HepG2 (cell line): Measurements from ENCODE around the gene DMKN. TPM values are rescaled to one million over a fixed set of nuclear protein-coding genes. Genes with fewer than 3 reads are reported as not detected.

Experiments
- ATAC-seq: fragments of 200-7000 bp; cut with Tn5 transposase; 3 replicates; pipeline ENCODE4 v1.9.1; 2020; ENCODE audit warnings: mild to moderate bottlenecking, moderate library complexity
- BruUV-seq: library from RNA; stranded (reverse); fragments of 400-500 nt; replicated peaks from 2 replicates; lab custom pipeline; 2021; lab: Mats Ljungman, UMichigan
- CTCF ChIA-PET: fragments of 300-600 bp; formaldehyde crosslinking; extraction: SDS; loops from one replicate; lab custom pipeline; 2021; ENCODE audit warnings: low total read pairs, inconsistent platforms, low intra/inter-chr PET ratio; lab: Yijun Ruan, JAX
- POLR2A ChIA-PET: fragments of 350-600 bp; sonication (Branson Sonifier 250); formaldehyde crosslinking; loops from one replicate; lab custom pipeline; 2020; ENCODE audit warnings: antibody characterized with exemption, inconsistent platforms; lab: Yijun Ruan, JAX
- DNase-seq: peaks from one replicate; pipeline ENCODE4 v3.0.0-alpha.2; 2015; ENCODE audit warnings: low spot score
- FAIRE-seq: peaks from 3 replicates; lab custom pipeline; 2011; peaks lifted over from hg19 to GRCh38; lab: Jason Lieb, UNC
- H2AFZ ChIP-seq: one replicate; pipeline ENCODE4 v1.6.1; 2011; ENCODE audit warnings: low read length, inconsistent platforms
- H3K27ac ChIP-seq: fragments of 300-600 bp; 3 replicates; pipeline ENCODE4 v1.8.0; 2011; ENCODE audit warnings: mixed run types, mild to moderate bottlenecking, mixed read lengths, low read length, inconsistent platforms; ENCODE audit not compliant: insufficient read depth; ENCODE audit errors: extremely low read length
- H3K27me3 ChIP-seq, 2 experiments: fragments of 200-600 bp in 1 of 2; 2 replicates in 1 of 2; 3 replicates in 1 of 2; pipeline versions ENCODE4 v1.6.0 to v1.8.0; 2011; ENCODE audit warnings: low read length in 2 of 2, mild to moderate bottlenecking in 2 of 2, moderate library complexity in 2 of 2, inconsistent platforms in 1 of 2; ENCODE audit not compliant: insufficient read depth in 2 of 2, control insufficient read depth in 1 of 2
- H3K36me3 ChIP-seq, 2 experiments: fragments of 200-600 bp in 1 of 2; replicated peaks in 1 of 2; 2 replicates in 1 of 2; 3 replicates in 1 of 2; pipeline versions ENCODE4 v1.5.1 to v1.8.0; 2011; ENCODE audit warnings: low read length in 2 of 2, inconsistent platforms in 1 of 2; ENCODE audit not compliant: insufficient read depth in 2 of 2, control insufficient read depth in 1 of 2
- H3K4me1 ChIP-seq: 2 replicates; pipeline ENCODE4 v1.5.1; 2012; ENCODE audit warnings: low read length, inconsistent platforms; ENCODE audit not compliant: insufficient read depth
- H3K4me2 ChIP-seq: 2 replicates; pipeline ENCODE4 v1.6.0; 2011; ENCODE audit warnings: low read depth, low read length, inconsistent platforms
- H3K4me3 ChIP-seq, 3 experiments: fragments of 200-600 bp in 1 of 3; sonication (generic), shearing (Covaris generic) in 1 of 3; replicated peaks in 1 of 3; 2 replicates each; pipeline ENCODE4 v1.5.1; 2011 to 2016; ENCODE audit warnings: low read length in 3 of 3, inconsistent platforms in 2 of 3, low read depth in 2 of 3, mild to moderate bottlenecking in 2 of 3, control low read depth in 1 of 3, mixed read lengths in 1 of 3; ENCODE audit not compliant: insufficient read depth in 1 of 3
- H3K79me2 ChIP-seq: one replicate; pipeline ENCODE4 v1.6.1; 2011; ENCODE audit warnings: low read length, inconsistent platforms; ENCODE audit not compliant: insufficient read depth
- H3K9ac ChIP-seq: 2 replicates; pipeline ENCODE4 v1.6.0; 2011; ENCODE audit warnings: mild to moderate bottlenecking, low read depth, low read length, inconsistent platforms; ENCODE audit not compliant: insufficient read depth
- H3K9me3 ChIP-seq: 2 replicates; pipeline ENCODE4 v1.5.1; 2012; ENCODE audit warnings: mild to moderate bottlenecking, low read length
- H4K20me1 ChIP-seq: 2 replicates; pipeline ENCODE4 v1.6.0; 2011; ENCODE audit warnings: inconsistent platforms, mild to moderate bottlenecking, low read length, moderate library complexity; ENCODE audit not compliant: insufficient read depth
- ATM ChIP-seq: fragments of 450-650 bp; IDR thresholded peaks from 2 replicates; pipeline ENCODE4 v1.7.1; 2017; ENCODE audit warnings: mild to moderate bottlenecking, borderline replicate concordance
- CHD4 ChIP-seq: fragments of 200-600 bp; sonication (generic); IDR thresholded peaks from 2 replicates; pipeline ENCODE4 v1.7.0; 2017; ENCODE audit warnings: mild to moderate bottlenecking, low read length, borderline replicate concordance
- HNRNPUL1 ChIP-seq: fragments of 200-400 bp; formaldehyde crosslinking; IDR thresholded peaks from 2 replicates; pipeline ENCODE4 v1.6.1; 2017; ENCODE audit warnings: low read depth, mild to moderate bottlenecking, low read length, moderate library complexity
- HOXA3 ChIP-seq: sonication (generic); formaldehyde crosslinking; IDR thresholded peaks from 2 replicates; pipeline ENCODE4 v1.5.0; 2020; ENCODE audit warnings: missing genetic modification reagents
- KDM5B ChIP-seq: sonication (generic); formaldehyde crosslinking; IDR thresholded peaks from 2 replicates; pipeline ENCODE4 v1.4.0; 2020; ENCODE audit warnings: missing genetic modification reagents, mild to moderate bottlenecking, borderline replicate concordance
- ONECUT2 ChIP-seq: sonication (generic); formaldehyde crosslinking; IDR thresholded peaks from 2 replicates; pipeline ENCODE4 v1.4.0; 2020; ENCODE audit warnings: missing genetic modification reagents
- RORA ChIP-seq: sonication (generic); formaldehyde crosslinking; IDR thresholded peaks from 2 replicates; pipeline ENCODE4 v1.5.0; 2020; ENCODE audit warnings: mild to moderate bottlenecking, missing genetic modification reagents, moderate library complexity
- SETDB1 ChIP-seq: sonication (generic); formaldehyde crosslinking; IDR thresholded peaks from 2 replicates; pipeline ENCODE4 v1.5.1; 2020; ENCODE audit warnings: missing genetic modification reagents, mild to moderate bottlenecking, borderline replicate concordance
- ZNF550 ChIP-seq: sonication (generic); formaldehyde crosslinking; IDR thresholded peaks from 2 replicates; pipeline ENCODE4 v1.4.0; 2020; ENCODE audit warnings: mild to moderate bottlenecking, missing genetic modification reagents, borderline replicate concordance
- ZNF558 ChIP-seq: sonication (generic); formaldehyde crosslinking; IDR thresholded peaks from 2 replicates; pipeline ENCODE4 v1.9.0; 2022; ENCODE audit warnings: mild to moderate bottlenecking, missing genetic modification reagents, borderline replicate concordance
- ZNF7 ChIP-seq: IDR thresholded peaks from 2 replicates; pipeline ENCODE4 v1.6.1; 2016; ENCODE audit warnings: missing biosample characterization, missing genetic modification reagents
- ZNF75D ChIP-seq: sonication (generic); formaldehyde crosslinking; IDR thresholded peaks from 2 replicates; pipeline ENCODE4 v1.8.1; 2023; ENCODE audit warnings: missing genetic modification reagents, mild to moderate bottlenecking, borderline replicate concordance
- WGBS: methylation state at CpG from one replicate; pipeline ENCODE4 v1.1.6; 2017; ENCODE audit warnings: low lambda C conversion rate; 5-methylcytosine and 5-hydroxymethylcytosine counted together
- in situ Hi-C: cut with HindIII; loops from 2 replicates; pipeline ENCODE4 v1.10.0; 2017; ENCODE audit warnings: low pct_unique_long_range_greater_than_20kb; ENCODE audit not compliant: extremely low pct_ligation_motif_present
- intact Hi-C: fragments of 100-400 bp; cut with micrococcal nuclease; formaldehyde crosslinking; loops from one replicate; pipeline ENCODE4 v1.10.0; 2022; ENCODE audit not compliant: unreplicated experiment
- polyA plus RNA-seq, 8 experiments: library from polyadenylated mRNA; depleted of rRNA in 3 of 8; stranded (reverse) in 7 of 8; unstranded in 1 of 8; fragments of >200 nt; fragmentation: Illumina TruSeq in 4 of 8; extraction: Trizol in 4 of 8; gene quantifications; 2 replicates each; pipeline versions ENCODE4 v1.2.1 to v1.2.3, GENCODE V29; 2011 to 2016; ENCODE audit warnings: low read depth in 4 of 8, missing spikeins in 1 of 8, mixed read lengths in 1 of 8; ENCODE audit not compliant: insufficient read depth in 1 of 8
- total RNA-seq, 5 experiments: library from RNA; depleted of rRNA; stranded (reverse); fragments of >200 nt; fragmentation: Illumina TruSeq; extraction: Trizol; gene quantifications; 2 replicates each; pipeline ENCODE4 v1.2.3, GENCODE V29; 2016; ENCODE audit warnings: low read depth in 1 of 5
- TF ChIP-seq, protein P1 (sequence below): sonication (generic); formaldehyde crosslinking; IDR thresholded peaks from 2 replicates; pipeline ENCODE4 v1.4.0; 2020; ENCODE audit warnings: missing genetic modification reagents, borderline replicate concordance
- TF ChIP-seq, protein P2 (sequence below): sonication (generic); formaldehyde crosslinking; IDR thresholded peaks from 2 replicates; pipeline ENCODE4 v1.5.1; 2020; ENCODE audit warnings: missing genetic modification reagents, mild to moderate bottlenecking, borderline replicate concordance

DMKN gene
- total and polyA plus RNA-seq, 2 of the 13 experiments (the other 11 are each of a cell fraction or from before 2014, with no cell fraction given): 50.8 to 57.1 TPM

DNA sequence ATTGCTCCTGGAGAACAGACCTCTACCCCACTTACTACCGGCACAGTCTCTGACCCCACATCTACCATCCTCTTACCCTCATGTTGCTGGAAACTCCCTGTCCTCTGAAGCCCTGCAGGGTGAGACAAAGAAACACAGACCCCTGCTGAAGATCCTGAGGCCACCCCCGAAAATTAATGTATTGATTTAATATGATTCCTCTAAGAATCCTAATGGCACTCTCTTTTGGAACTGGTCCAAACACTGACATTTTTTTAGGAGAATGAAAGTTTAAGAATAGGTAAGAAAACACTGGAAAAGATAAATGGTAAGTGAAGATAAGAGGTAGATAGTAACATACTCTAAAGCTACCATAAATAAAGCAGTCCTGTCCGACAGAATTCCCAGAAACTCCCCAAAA is 5.3 kb downstream of the DMKN start (continued):
- TF ChIP-seq ZNF550 (CRISPR knock-in tag) (no peak), ZNF558 (CRISPR knock-in tag) (no peak), ZNF75D (CRISPR knock-in tag) (no peak), RORA (no peak), HNRNPUL1 (no peak)
- TF ChIP-seq, all 625 proteins: peak for 0

DNA sequence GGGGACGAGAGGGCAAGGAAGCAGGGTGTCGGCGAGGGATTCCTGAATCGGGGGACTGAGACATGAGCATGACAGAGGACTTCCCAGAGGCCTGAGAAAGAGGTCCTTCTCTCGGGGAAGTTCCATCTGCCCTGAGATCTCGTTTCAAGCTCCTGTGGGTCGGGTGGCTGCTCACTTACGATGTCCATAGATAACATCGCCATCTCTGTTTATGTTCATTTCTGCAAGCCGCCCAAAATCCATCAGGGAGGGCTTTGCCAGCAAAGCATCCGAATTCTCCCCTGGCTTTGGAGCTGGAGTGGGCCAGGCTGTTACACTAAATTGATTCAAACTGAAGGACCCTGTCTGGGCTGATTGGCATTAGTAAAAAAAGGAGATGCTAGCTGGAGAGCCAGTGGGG is 5.9 kb downstream of the DMKN start:
- CTCF ChIA-PET: no interaction called here
- Histone ChIP-seq H3K4me1 (peaks cover 37% of the 10 kb centered on the region), H3K4me3 (no peak overlapping the region), H3K27me3 (peaks cover 1 to 12% of the 10 kb centered on the region in 2 experiments; a peak in 2 of 5 replicates), H2AFZ (no peak overlapping the region), H3K79me2 (no peaks in the 10 kb centered on the region), H3K27ac (no peak overlapping the region), H3K9ac (no peak overlapping the region), H3K36me3 (peaks cover 3 to 5% of the 10 kb centered on the region in 2 experiments; a peak in 3 of 5 replicates), H3K4me2 (no peak overlapping the region), H4K20me1 (no peaks in the 10 kb centered on the region), H3K9me3 (no peaks in the 10 kb centered on the region)
- in situ Hi-C loops: no loop called here
- ATAC-seq (no peak), FAIRE-seq (no peak), DNase-seq (no peak)
- POLR2A ChIA-PET: interaction anchor here (1.1 to 1.6 kb wide), 3 partner anchors 10 to 40 kb away, joined by 3 read pairs; no protein-coding TSS in a partner anchor
- WGBS: 95% methylated on average over 11 of the region's 11 CpGs
- BruUV-seq: no TSS peak
- intact Hi-C loops: no loop called here
- no peak for TF ChIP-seq HOXA3
- TF ChIP-seq ONECUT2 (CRISPR knock-in tag): no peak
- no peak for TF ChIP-seq ATM
- no peak for TF ChIP-seq KDM5B (CRISPR knock-in tag)
- no peak for TF ChIP-seq CHD4
- TF ChIP-seq, protein P1, sequence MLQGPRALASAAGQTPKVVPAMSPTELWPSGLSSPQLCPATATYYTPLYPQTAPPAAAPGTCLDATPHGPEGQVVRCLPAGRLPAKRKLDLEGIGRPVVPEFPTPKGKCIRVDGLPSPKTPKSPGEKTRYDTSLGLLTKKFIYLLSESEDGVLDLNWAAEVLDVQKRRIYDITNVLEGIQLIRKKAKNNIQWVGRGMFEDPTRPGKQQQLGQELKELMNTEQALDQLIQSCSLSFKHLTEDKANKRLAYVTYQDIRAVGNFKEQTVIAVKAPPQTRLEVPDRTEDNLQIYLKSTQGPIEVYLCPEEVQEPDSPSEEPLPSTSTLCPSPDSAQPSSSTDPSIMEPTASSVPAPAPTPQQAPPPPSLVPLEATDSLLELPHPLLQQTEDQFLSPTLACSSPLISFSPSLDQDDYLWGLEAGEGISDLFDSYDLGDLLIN (CRISPR knock-in tag): no peak
- no peak for TF ChIP-seq ZNF7 (CRISPR knock-in tag)
- TF ChIP-seq, protein P2, sequence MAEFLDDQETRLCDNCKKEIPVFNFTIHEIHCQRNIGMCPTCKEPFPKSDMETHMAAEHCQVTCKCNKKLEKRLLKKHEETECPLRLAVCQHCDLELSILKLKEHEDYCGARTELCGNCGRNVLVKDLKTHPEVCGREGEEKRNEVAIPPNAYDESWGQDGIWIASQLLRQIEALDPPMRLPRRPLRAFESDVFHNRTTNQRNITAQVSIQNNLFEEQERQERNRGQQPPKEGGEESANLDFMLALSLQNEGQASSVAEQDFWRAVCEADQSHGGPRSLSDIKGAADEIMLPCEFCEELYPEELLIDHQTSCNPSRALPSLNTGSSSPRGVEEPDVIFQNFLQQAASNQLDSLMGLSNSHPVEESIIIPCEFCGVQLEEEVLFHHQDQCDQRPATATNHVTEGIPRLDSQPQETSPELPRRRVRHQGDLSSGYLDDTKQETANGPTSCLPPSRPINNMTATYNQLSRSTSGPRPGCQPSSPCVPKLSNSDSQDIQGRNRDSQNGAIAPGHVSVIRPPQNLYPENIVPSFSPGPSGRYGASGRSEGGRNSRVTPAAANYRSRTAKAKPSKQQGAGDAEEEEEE (CRISPR knock-in tag): no peak
- TF ChIP-seq SETDB1 (CRISPR knock-in tag): no peak
